Tibial nerve (tissue), 4 donors: ENCODE measurements around the gene PRDM1.

Experiments used
- EP300 ChIP-seq, 2 donors: sonication (generic); formaldehyde crosslinking; IDR thresholded peaks; one replicate each; pipeline ENCODE4 v1.6.1; 2017; ENCODE audit warnings: antibody characterized with exemption in 2 of 2, mild to moderate bottlenecking in 1 of 2
- POLR2A ChIP-seq, 2 donors: fragments of 450-650 bp; IDR thresholded peaks; one replicate each; pipeline ENCODE4 v1.6.1; 2017; ENCODE audit warnings: antibody characterized with exemption in 2 of 2, mild to moderate bottlenecking in 2 of 2, moderate library complexity in 2 of 2
- TF ChIP-seq, protein P1 (sequence below), 5 experiments: fragments of 200-600 bp in 3 of 5; fragments of 450-650 bp in 2 of 5; sonication (generic) in 3 of 5; IDR thresholded peaks; one replicate each; pipeline ENCODE4 v1.5.1; 2016 to 2019; ENCODE audit warnings: antibody characterized with exemption in 5 of 5, mild to moderate bottlenecking in 3 of 5, moderate library complexity in 2 of 5

DNA sequence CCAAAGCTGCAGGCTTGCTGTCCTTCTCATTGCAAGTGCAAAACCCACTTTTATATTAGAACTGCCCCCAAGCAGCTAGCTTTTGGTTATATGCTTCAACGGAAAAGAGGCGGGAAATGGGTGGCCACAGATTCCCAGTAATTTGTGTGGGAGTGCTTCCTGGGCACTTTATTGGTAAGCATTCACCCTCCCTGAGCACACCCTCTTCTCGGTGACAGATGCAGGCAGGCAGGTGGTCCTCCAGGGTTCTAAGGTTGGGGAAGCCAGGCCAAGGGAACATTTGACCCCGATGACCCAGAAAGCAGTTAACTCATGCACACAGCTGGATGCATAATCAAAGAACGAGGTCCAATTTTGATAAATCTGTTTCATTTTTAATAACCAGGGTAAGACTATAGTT is 29.1 kb downstream of the PRDM1 start:
- TF ChIP-seq POLR2A (IDR thresholded peaks at IDR 0.05) (no peak), EP300 (IDR thresholded peaks at IDR 0.05) (no peak)
- TF ChIP-seq, protein P1, sequence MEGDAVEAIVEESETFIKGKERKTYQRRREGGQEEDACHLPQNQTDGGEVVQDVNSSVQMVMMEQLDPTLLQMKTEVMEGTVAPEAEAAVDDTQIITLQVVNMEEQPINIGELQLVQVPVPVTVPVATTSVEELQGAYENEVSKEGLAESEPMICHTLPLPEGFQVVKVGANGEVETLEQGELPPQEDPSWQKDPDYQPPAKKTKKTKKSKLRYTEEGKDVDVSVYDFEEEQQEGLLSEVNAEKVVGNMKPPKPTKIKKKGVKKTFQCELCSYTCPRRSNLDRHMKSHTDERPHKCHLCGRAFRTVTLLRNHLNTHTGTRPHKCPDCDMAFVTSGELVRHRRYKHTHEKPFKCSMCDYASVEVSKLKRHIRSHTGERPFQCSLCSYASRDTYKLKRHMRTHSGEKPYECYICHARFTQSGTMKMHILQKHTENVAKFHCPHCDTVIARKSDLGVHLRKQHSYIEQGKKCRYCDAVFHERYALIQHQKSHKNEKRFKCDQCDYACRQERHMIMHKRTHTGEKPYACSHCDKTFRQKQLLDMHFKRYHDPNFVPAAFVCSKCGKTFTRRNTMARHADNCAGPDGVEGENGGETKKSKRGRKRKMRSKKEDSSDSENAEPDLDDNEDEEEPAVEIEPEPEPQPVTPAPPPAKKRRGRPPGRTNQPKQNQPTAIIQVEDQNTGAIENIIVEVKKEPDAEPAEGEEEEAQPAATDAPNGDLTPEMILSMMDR (IDR thresholded peaks at IDR 0.05) = no peak
